Right renal cortex interstitium (tissue), 3 donors: ENCODE results near the gene ANXA2. TPM values are rescaled to one million over a fixed set of nuclear protein-coding genes. Genes with fewer than 3 reads are reported as not detected.

Experiments used
- DNase-seq, 3 donors: peaks; one replicate each; pipeline ENCODE4 v3.0.0-alpha.2; 2013; ENCODE audit warnings: low read depth in 3 of 3, low spot score in 2 of 3
- polyA plus RNA-seq, 3 donors: library from polyadenylated mRNA; unstranded; fragments of 120-200 nt; gene quantifications; one replicate each; pipeline ENCODE4 v1.2.1, GENCODE V29; 2013; ENCODE audit not compliant: insufficient read length in 3 of 3

Gene ANXA2
- polyA plus RNA-seq, 3 donors = 595 to 675 (median 649) TPM

GRCh38 chr15:60390871-60391501 lies 6.8 kb downstream of the ANXA2 start:
- DNase-seq = no peak

GRCh38 chr15:60390231-60390630 lies 7.6 kb downstream of the ANXA2 start:
- no peak for DNase-seq

GRCh38 chr15:60389261-60390077 lies 8.3 kb downstream of the ANXA2 start:
- DNase-seq = no peak

GRCh38 chr15:60387321-60387720 lies 10.5 kb downstream of the ANXA2 start:
- no peak for DNase-seq

- no peak for DNase-seq
Measured at GRCh38 chr15:60386615-60387014, 11.2 kb downstream of the ANXA2 start.

- DNase-seq = no peak
Measured at GRCh38 chr15:60385620-60386552, 11.9 kb downstream of the ANXA2 start.

- DNase-seq = no peak
Measured at GRCh38 chr15:60384526-60385126, 13.2 kb downstream of the ANXA2 start.

- DNase-seq = no peak
Measured at GRCh38 chr15:60384053-60384452, 13.7 kb downstream of the ANXA2 start.

GRCh38 chr15:60382773-60383674 lies 14.8 kb downstream of the ANXA2 start:
- no peak for DNase-seq

GRCh38 chr15:60381148-60381788 lies 16.5 kb downstream of the ANXA2 start:
- DNase-seq = no peak

GRCh38 chr15:60379525-60380274 lies 18.1 kb downstream of the ANXA2 start:
- DNase-seq = no peak

GRCh38 chr15:60379185-60379524 lies 18.6 kb downstream of the ANXA2 start:
- no peak for DNase-seq

- no peak for DNase-seq
Measured at GRCh38 chr15:60376677-60377095, 21.1 kb downstream of the ANXA2 start.

- DNase-seq = no peak
Measured at GRCh38 chr15:60375306-60375705, 22.5 kb downstream of the ANXA2 start.

- no peak for DNase-seq
Measured at GRCh38 chr15:60374628-60375081, 23.1 kb downstream of the ANXA2 start.

- no peak for DNase-seq
Measured at GRCh38 chr15:60374209-60374608, 23.6 kb downstream of the ANXA2 start.

GRCh38 chr15:60373745-60374144 lies 24.0 kb downstream of the ANXA2 start:
- no peak for DNase-seq

GRCh38 chr15:60373327-60373726 lies 24.5 kb downstream of the ANXA2 start:
- no peak for DNase-seq

- no peak for DNase-seq
Measured at GRCh38 chr15:60372756-60373155, 25.0 kb downstream of the ANXA2 start.
